ENCODE data around the gene GPSM3. TPM values are rescaled to one million over a fixed set of nuclear protein-coding genes. Genes with fewer than 3 reads are reported as not detected.
"Not testable (repeated sequence)": the region's sequence is repeated elsewhere in the genome, so short reads cannot be mapped to it uniquely, and the experiment has no call there.

The GPSM3 gene
- polyA plus RNA-seq, 3 donors = 3.9 to 71.0 (median 27.7) TPM

DNA sequence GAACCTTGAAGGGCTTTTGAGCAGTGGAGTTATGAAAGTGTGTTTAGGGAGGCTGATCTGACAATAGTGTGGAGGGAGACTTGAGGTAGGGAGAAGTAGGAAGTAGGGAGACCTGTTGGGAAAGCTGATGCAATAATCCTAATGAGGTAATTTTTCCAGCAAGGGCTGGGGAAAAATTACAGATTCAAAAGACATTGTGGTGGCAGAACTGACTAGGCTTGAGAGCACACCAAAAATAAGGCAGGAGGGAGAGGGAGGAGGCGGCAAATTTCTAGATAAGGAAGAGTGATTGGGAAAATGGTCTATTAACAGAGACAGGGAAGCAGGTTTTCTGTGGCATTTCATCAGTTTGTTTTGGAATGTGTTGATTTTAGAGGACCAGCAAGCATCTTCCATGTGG, 46.2 kb downstream of the GPSM3 start:
- H3K27ac ChIP-seq (ENCODE audit: low read depth, low read length) = no peak overlapping the region
- 77 to 94% (median 85%) methylated on average over 1 of the region's 1 CpG for WGBS, 3 donors

DNA sequence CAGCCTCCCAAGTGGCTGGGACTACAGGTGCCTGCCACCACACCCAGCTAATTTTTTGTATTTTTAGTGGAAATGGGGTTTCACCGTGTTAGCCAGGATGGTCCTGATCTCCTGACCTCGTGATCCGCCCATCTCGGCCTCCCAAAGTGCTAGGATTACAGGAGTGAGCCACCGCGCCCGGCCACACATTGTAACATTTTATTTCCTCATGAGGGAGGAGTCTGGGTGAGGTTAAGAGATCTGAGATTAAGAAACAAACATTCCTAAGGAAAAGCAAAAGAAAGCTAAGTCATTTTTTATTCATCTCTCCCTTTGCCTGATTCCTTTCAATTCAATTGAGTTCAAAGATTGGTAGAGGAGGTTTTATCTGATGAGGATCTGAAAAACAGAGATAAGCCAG, 48.2 kb downstream of the GPSM3 start:
- WGBS, 3 donors = 74 to 86% (median 74%) methylated on average over 7 of the region's 7 CpGs
- H3K27ac ChIP-seq (ENCODE audit: low read depth, low read length) = not testable (repeated sequence)

Other genes starting within 250 kb of the GPSM3 start
- gene CFB, start 246.5 kb downstream of the GPSM3 start, polyA plus RNA-seq = 100 to 1,000 TPM in 1 of 3 donors, 10 to 100 TPM in 2; 23.8 to 211 (median 49.8) TPM
- 10 to 100 TPM; 38.8 to 60.8 (median 53.2) TPM for gene NELFE, start 233.7 kb downstream of the GPSM3 start, polyA plus RNA-seq
- gene SKIC2, start 233.5 kb downstream of the GPSM3 start, polyA plus RNA-seq = 10 to 100 TPM; 28.7 to 62.6 (median 59.6) TPM
- gene DXO, start 220.5 kb downstream of the GPSM3 start, polyA plus RNA-seq = 10 to 100 TPM; 10.4 to 20.8 (median 15.8) TPM
- gene C4A, start 210.6 kb downstream of the GPSM3 start, polyA plus RNA-seq = 100 to 1,000 TPM in 2 of 3 donors, 10 to 100 TPM in 1; 20.8 to 180 (median 112) TPM
- 100 to 1,000 TPM in 1 of 3 donors, 10 to 100 TPM in 2; 22.4 to 207 (median 93.8) TPM for gene C4B, start 177.8 kb downstream of the GPSM3 start, polyA plus RNA-seq
- 1 to 10 TPM in 2 of 3 donors, under 1 TPM in 1; 0.71 to 2.1 (median 1.4) TPM for gene CYP21A2, start 154.2 kb downstream of the GPSM3 start, polyA plus RNA-seq
- gene TNXB, start 83.3 kb downstream of the GPSM3 start, polyA plus RNA-seq = 10 to 100 TPM in 2 of 3 donors, 1 to 10 TPM in 1; 5.3 to 65.0 (median 47.4) TPM
- gene ATF6B, start 64.4 kb downstream of the GPSM3 start, polyA plus RNA-seq = 10 to 100 TPM; 36.8 to 53.4 (median 38.2) TPM
- gene FKBPL, start 62.4 kb downstream of the GPSM3 start, polyA plus RNA-seq = 1 to 10 TPM; 3.3 to 5.0 (median 4.3) TPM
- gene PRRT1, start 40.7 kb downstream of the GPSM3 start, polyA plus RNA-seq = 1 to 10 TPM in 2 of 3 donors, under 1 TPM in 1; 0.70 to 5.6 (median 1.4) TPM
- gene PPT2, start 38.5 kb downstream of the GPSM3 start, polyA plus RNA-seq = 10 to 100 TPM in 2 of 3 donors, 1 to 10 TPM in 1; 6.3 to 18.5 (median 13.2) TPM
- gene EGFL8, start 28.0 kb downstream of the GPSM3 start, polyA plus RNA-seq = 10 to 100 TPM in 2 of 3 donors, 1 to 10 TPM in 1; 5.3 to 49.7 (median 12.4) TPM
- gene AGPAT1, start 16.6 kb downstream of the GPSM3 start, polyA plus RNA-seq = 10 to 100 TPM; 19.9 to 56.3 (median 43.1) TPM
- 10 to 100 TPM; 37.7 to 82.3 (median 49.6) TPM for gene RNF5, start 14.2 kb downstream of the GPSM3 start, polyA plus RNA-seq
- 1 to 10 TPM; 2.6 to 3.3 (median 3.1) TPM for gene AGER, start 8.4 kb downstream of the GPSM3 start, polyA plus RNA-seq
- 10 to 100 TPM; 19.0 to 60.2 (median 33.5) TPM for gene PBX2, start 2.4 kb downstream of the GPSM3 start, polyA plus RNA-seq
- 100 to 1,000 TPM in 1 of 3 donors, 10 to 100 TPM in 2; 11.7 to 171 (median 44.5) TPM for gene NOTCH4, start 31.4 kb upstream of the GPSM3 start, polyA plus RNA-seq
- gene TSBP1, start 179.3 kb upstream of the GPSM3 start, polyA plus RNA-seq = not detected
- gene BTNL2, start 214.5 kb upstream of the GPSM3 start, polyA plus RNA-seq = not detected
- gene HLA-DRA, start 247.2 kb upstream of the GPSM3 start, polyA plus RNA-seq = 100 to 1,000 TPM in 1 of 3 donors, 10 to 100 TPM in 2; 53.2 to 220 (median 67.1) TPM

All from adipose tissue (tissue), 3 donors.